ENCODE measurements around the gene ZNF280C.
"Not testable (repeated sequence)": the region's sequence is repeated elsewhere in the genome, so short reads cannot be mapped to it uniquely, and the experiment has no call there.

Gene ZNF280C

GRCh38 chrX:130268449-130269170 lies at the start of gene ZNF280C:
Gene ZNF280C (minus strand): TSS chrX:130268899. CDS start chrX:130260449, 8,450 bp downstream.
- peak; percentile 83 for DNase-seq

GRCh38 chrX:130304587-130305368 lies 36.1 kb upstream of the ZNF280C start:
- no peak for DNase-seq

- no peak for DNase-seq
These were observed 33.3 kb upstream of the ZNF280C start for GRCh38 chrX:130301977-130302376.

- DNase-seq, result no peak
These were observed 32.7 kb upstream of the ZNF280C start for GRCh38 chrX:130301405-130301804.

GRCh38 chrX:130300010-130300282 lies 31.2 kb upstream of the ZNF280C start:
- DNase-seq, result no peak

- DNase-seq, result no peak
These were observed 30.7 kb upstream of the ZNF280C start for GRCh38 chrX:130299279-130300009.

GRCh38 chrX:130296743-130297142 lies 28.0 kb upstream of the ZNF280C start:
- DNase-seq, result no peak

GRCh38 chrX:130296297-130296678 lies 27.6 kb upstream of the ZNF280C start:
- no peak for DNase-seq

GRCh38 chrX:130295519-130296296 lies 27.0 kb upstream of the ZNF280C start:
- DNase-seq, result no peak

- no peak for DNase-seq
These were observed 18.5 kb upstream of the ZNF280C start for GRCh38 chrX:130287071-130287770.

- DNase-seq, result no peak
These were observed 17.0 kb upstream of the ZNF280C start for GRCh38 chrX:130285710-130286109.

GRCh38 chrX:130285069-130285620 lies 16.4 kb upstream of the ZNF280C start:
- no peak for DNase-seq

GRCh38 chrX:130282151-130282550 lies 13.5 kb upstream of the ZNF280C start:
- no peak for DNase-seq

- DNase-seq, result no peak
These were observed 12.2 kb upstream of the ZNF280C start for GRCh38 chrX:130280901-130281300.

GRCh38 chrX:130272253-130272652 lies 3.6 kb upstream of the ZNF280C start:
- not testable (repeated sequence) for DNase-seq

- not testable (repeated sequence) for DNase-seq
These were observed 692 bp upstream of the ZNF280C start for GRCh38 chrX:130269391-130269790.

- no peak for DNase-seq
These were observed 697 bp downstream of the ZNF280C start for GRCh38 chrX:130267956-130268448.

- no peak for DNase-seq
These were observed 4.1 kb downstream of the ZNF280C start for GRCh38 chrX:130264573-130264972.

GRCh38 chrX:130263016-130263415 lies 5.7 kb downstream of the ZNF280C start:
- no peak for DNase-seq

- DNase-seq, result no peak
These were observed 6.5 kb downstream of the ZNF280C start for GRCh38 chrX:130262231-130262630.

- DNase-seq, result no peak
These were observed 7.3 kb downstream of the ZNF280C start for GRCh38 chrX:130261296-130261893.

Measured in NK-92 treated with Interleukin-12 subunit alpha and Interleukin-12 subunit beta, amount 100 ng/mL, for 24 hours (cell line).